HG03439 (cell line): ENCODE results near the gene WWTR1.

Experiments
- ATAC-seq: cut with Tn5 transposase; IDR thresholded peaks from one replicate; pipeline ENCODE4 v1.9.1; 2021; ENCODE audit warnings: mild to moderate bottlenecking, moderate library complexity; ENCODE audit not compliant: unreplicated experiment

Gene WWTR1

DNA sequence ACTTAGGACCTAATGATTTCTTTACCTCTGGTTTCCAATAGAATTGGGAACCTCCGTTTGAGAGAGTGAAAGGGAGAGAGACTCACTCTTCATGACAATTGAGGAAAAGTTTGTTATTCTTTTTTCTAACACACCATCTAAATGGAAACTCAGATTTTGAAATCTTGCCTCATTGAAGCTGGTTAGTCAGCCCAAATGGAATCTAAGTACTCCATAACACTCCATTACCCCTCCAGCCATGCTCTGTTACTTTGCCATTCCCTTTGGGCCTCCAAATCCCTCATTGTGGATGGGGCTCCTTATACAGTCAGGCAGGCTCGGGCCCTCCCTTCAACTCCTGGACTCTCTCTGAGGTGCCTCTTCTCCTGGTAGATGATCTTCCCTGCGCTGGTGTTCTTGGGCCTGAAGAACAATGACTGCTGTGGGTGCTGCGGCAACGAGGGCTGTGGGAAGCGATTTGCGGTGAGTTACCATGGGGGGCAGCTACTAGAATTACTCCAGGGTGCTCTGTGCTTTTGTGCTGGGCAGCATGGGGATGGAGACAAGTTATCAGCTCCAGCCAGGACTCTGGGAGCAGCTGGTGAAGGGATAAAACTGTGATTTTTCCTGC is 182.3 kb downstream of the WWTR1 start:
- ATAC-seq, result no peak

DNA sequence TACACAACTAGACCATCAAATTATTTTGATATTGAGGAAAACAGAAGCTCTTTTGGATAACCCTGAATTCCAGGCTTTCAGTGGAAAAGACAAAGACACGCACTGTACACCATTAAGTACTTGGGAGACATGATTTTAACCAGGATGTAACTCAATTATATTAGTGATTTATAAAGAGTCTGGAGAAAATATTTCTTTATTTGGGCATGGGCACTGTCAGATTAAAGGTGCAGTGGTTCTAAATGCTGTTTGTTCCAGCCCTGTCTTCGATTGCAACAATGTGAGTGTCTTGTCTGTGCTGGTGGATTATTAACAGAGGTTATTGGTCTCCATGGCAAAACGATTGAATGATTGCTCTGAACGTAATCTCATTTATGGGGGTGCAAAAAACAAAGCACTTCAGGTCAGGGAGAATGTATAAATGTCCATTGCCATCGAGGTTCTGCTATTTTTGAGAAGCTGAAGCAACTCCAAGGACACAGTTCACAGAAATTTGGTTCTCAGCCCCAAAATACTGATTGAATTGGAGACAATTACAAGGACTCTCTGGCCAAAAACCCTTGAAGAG is 183.5 kb downstream of the WWTR1 start, which contains the start of gene TM4SF4:
TM4SF4 (plus strand) TSS at position 448 of the 568 bp plus-strand sequence. CDS start 181 bp downstream, outside the sequence.
- no peak for ATAC-seq

DNA sequence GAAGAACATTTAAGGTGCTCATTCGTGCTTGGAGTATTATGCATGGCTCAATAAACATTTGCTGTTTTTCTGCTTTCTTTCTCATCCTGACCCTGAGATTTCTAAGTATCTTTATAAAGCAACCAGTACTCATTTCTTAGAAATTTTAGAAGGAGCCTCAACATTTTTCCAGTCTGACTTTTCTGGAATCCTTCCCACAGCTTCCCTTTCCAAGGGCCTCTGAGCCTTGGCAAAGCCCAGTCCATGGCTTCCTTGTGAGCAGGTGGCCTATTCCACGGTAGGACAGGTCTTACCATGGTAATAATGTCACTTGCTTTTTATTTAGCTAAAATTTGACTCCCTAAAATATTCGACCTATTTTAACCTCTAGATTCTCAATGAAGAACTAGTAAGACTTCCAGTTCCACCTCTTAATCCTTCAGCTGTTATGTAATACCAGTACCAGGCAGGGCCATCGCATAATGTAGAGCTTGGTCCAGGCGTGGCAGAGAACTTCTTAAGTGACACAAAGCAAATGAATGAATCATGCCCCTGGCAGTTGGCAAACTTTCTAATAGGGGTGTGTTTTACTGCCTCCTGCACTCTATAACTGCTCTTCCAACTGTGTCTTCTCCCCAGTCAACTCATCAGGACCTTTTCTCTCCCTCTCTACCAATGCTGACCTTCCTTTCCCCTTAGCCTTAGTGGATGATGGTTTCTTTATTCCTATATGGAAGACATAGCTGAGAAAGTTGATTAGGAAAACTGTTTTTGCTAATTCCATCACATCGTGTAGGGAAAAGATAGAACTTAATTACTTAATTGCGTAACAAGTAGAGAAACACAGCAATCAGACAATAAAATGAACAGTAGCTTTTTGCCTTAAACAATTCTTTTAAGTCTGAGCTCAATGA is 184.2 kb downstream of the WWTR1 start:
- ATAC-seq, result no peak

DNA sequence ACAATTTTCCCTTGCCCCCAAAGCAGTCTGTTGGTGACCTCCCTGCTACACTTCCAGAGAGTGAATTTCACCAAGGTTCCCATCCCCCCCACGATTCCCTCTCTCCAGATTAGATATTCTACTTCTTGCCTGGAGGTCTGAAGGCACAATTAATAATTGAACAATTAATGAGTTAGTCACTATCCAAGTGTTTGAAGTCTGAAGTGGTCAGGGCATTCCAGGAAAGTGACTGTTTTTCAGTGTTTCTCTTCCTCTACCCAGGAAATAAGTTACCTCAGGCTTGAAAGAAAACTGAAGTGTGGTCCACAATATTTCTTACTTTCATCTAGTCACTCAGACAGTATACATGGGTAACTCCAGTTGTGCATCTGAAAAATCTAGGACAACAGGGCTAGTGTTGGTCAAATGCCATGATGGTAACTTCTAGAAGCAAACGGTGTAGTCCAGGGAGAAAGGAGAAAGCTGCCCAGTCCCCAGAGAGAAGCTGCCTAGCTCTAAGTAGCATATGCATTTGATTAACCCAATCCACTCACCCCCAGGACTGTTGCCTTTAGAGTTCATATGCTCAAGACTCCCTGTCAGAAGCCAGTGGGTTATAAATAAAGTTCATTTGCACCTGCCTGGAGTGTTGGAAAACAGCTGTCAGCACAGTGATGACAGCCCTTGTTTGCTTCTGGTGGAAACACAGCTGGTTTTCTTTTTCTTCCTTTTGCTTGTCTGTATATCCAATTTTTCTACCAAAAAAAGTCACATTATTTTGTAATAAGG is 185.6 kb downstream of the WWTR1 start:
- no peak for ATAC-seq

DNA sequence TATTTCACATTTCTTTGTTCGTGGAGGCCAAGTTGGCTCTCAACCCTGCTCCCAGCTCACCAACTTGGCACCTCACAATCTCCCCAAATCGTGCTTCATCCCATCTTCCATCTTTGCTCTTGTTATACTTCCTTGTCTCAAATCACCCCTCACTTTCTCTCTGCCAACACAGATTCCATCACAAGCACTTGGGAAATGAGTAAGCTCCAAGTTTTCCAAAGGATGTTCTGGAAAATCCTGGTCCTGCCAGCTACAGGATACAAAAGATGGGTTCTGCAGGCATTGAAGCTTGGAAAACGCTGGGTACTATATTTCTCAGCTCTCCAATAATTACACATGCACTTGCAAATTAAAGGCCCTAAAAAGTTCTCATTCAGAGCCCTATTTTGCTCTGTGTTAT is 187.4 kb downstream of the WWTR1 start:
- ATAC-seq, result no peak

DNA sequence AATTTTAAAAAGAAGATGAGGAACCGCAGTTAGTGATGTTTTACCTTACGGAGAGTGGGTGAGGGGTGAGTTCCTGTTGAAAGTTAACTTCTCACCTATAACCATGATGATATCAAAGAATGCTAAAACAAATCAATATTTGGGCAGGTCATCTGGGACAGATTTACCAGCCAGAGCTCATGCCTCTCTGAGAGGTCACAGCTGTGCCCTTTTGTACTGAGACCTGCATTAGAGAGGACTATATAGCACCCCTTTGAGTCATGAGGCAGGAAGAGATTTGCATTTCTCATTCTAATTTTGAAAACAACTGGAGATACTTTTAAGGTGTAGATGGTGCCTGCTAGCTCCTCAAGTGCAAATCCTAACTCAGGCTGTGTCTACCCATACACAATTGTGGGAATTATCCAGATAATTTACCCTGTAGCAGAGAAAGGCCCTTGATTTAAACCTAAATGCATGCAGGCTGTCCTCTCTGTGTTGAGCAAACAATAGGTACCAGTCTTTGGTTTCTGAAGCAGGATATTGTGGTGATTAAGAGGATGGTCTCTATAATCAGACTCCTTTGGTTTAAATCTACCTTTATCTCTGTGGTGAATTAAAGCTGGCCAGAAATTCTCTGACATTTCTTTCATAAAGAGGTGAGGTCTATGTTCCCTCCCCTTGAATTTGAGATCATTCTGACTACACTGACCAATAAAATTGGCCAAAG is 189.2 kb downstream of the WWTR1 start:
- ATAC-seq, result peak; percentile 88
